ENCODE data around the gene DIAPH3.

DIAPH3 gene

GRCh38 chr13:59970847-59971246 is 192.9 kb downstream of the DIAPH3 start:
- Histone ChIP-seq H3K4me1 (ENCODE audit: control insufficient read depth, low read length) (no peaks in the 10 kb centered on the region), H3K27ac (ENCODE audit: low read depth, low read length) (no peak overlapping the region), H3K4me3 (ENCODE audit: low read length) (no peak overlapping the region), H3K9me3 (ENCODE audit: control insufficient read depth, insufficient read depth, low read length) (no peaks in the 10 kb centered on the region), H3K79me2 (ENCODE audit: control insufficient read depth, low read length) (no peaks in the 10 kb centered on the region), H3F3A (ENCODE audit: control insufficient read depth, insufficient read depth) (no peaks in the 10 kb centered on the region), H3K27me3 (ENCODE audit: control insufficient read depth, low read length) (no peaks in the 10 kb centered on the region), H3K36me3 (ENCODE audit: control insufficient read depth, low read length) (peaks cover 7% of the 10 kb centered on the region), H3K9me2 (replicated peaks; ENCODE audit: control insufficient read depth, low read length) (no peaks in the 10 kb centered on the region), H4K20me1 (ENCODE audit: control insufficient read depth, insufficient read depth, low read depth, low read length) (no peaks in the 10 kb centered on the region), H3K4me2 (ENCODE audit: low read length) (no peak overlapping the region)
- TF ChIP-seq EZH2phosphoT487 (IDR thresholded peaks at IDR 0.05; ENCODE audit: borderline replicate concordance, low read length) (no peak), CTCF (IDR thresholded peaks at IDR 0.05; ENCODE audit: low read depth, low read length, poor library complexity, severe bottlenecking) (no peak)

- no peaks in the 10 kb centered on the region for H3K9me3 ChIP-seq (ENCODE audit: control insufficient read depth, insufficient read depth, low read length)
- no peak for TF ChIP-seq EZH2phosphoT487 (IDR thresholded peaks at IDR 0.05; ENCODE audit: borderline replicate concordance, low read length)
- TF ChIP-seq CTCF (IDR thresholded peaks at IDR 0.05; ENCODE audit: low read depth, low read length, poor library complexity, severe bottlenecking) = no peak
- no peaks in the 10 kb centered on the region for H3K4me1 ChIP-seq (ENCODE audit: control insufficient read depth, low read length)
- H3K27ac ChIP-seq (ENCODE audit: low read depth, low read length) = no peak overlapping the region
- no peaks in the 10 kb centered on the region for H3F3A ChIP-seq (ENCODE audit: control insufficient read depth, insufficient read depth)
- H3K4me2 ChIP-seq (ENCODE audit: low read length) = no peak overlapping the region
- H3K4me3 ChIP-seq (ENCODE audit: low read length) = no peak overlapping the region
- no peaks in the 10 kb centered on the region for H3K79me2 ChIP-seq (ENCODE audit: control insufficient read depth, low read length)
- no peaks in the 10 kb centered on the region for H3K27me3 ChIP-seq (ENCODE audit: control insufficient read depth, low read length)
- H3K36me3 ChIP-seq (ENCODE audit: control insufficient read depth, low read length) = no peaks in the 10 kb centered on the region
- H3K9me2 ChIP-seq (replicated peaks; ENCODE audit: control insufficient read depth, low read length) = no peaks in the 10 kb centered on the region
- no peaks in the 10 kb centered on the region for H4K20me1 ChIP-seq (ENCODE audit: control insufficient read depth, insufficient read depth, low read depth, low read length)
Observed at GRCh38 chr13:59963827-59964226, 199.9 kb downstream of the DIAPH3 start.

GRCh38 chr13:59963383-59963782 is 200.3 kb downstream of the DIAPH3 start:
- H3K4me2 ChIP-seq (ENCODE audit: low read length) = no peak overlapping the region

More at GRCh38 chr13:59963383-59963782, 200.3 kb downstream of the DIAPH3 start:
- Histone ChIP-seq H3K9me3 (ENCODE audit: control insufficient read depth, insufficient read depth, low read length) (no peaks in the 10 kb centered on the region), H4K20me1 (ENCODE audit: control insufficient read depth, insufficient read depth, low read depth, low read length) (no peaks in the 10 kb centered on the region), H3K4me1 (ENCODE audit: control insufficient read depth, low read length) (no peaks in the 10 kb centered on the region), H3K36me3 (ENCODE audit: control insufficient read depth, low read length) (no peaks in the 10 kb centered on the region), H3K79me2 (ENCODE audit: control insufficient read depth, low read length) (no peaks in the 10 kb centered on the region), H3K27ac (ENCODE audit: low read depth, low read length) (no peak overlapping the region), H3K27me3 (ENCODE audit: control insufficient read depth, low read length) (no peaks in the 10 kb centered on the region), H3F3A (ENCODE audit: control insufficient read depth, insufficient read depth) (no peaks in the 10 kb centered on the region), H3K9me2 (replicated peaks; ENCODE audit: control insufficient read depth, low read length) (no peaks in the 10 kb centered on the region), H3K4me3 (ENCODE audit: low read length) (no peak overlapping the region)
- TF ChIP-seq EZH2phosphoT487 (IDR thresholded peaks at IDR 0.05; ENCODE audit: borderline replicate concordance, low read length) (no peak), CTCF (IDR thresholded peaks at IDR 0.05; ENCODE audit: low read depth, low read length, poor library complexity, severe bottlenecking) (no peak)

All from DOHH2 (cell line).